Uterus (tissue), 4 donors: ENCODE measurements around the gene OR2B2. TPM values are rescaled to one million over a fixed set of nuclear protein-coding genes. Genes with fewer than 3 reads are reported as not detected.

Experiments used
- DNase-seq, 2 donors: peaks; one replicate each; pipeline ENCODE4 v3.0.0-alpha.2; 2019 to 2020
- H3K27ac ChIP-seq, 2 donors: fragments of 200-600 bp; sonication (generic); 1 replicate in 1 of 2; 2 replicates in 1 of 2; pipeline ENCODE4 v1.5.1; 2016 to 2018
- H3K27me3 ChIP-seq, 2 donors: fragments of 200-600 bp; sonication (generic); one replicate each; pipeline ENCODE4 v1.5.1; 2018 to 2019; ENCODE audit warnings: control low read depth in 1 of 2
- H3K36me3 ChIP-seq, 2 donors: fragments of 200-600 bp; sonication (generic); one replicate each; pipeline ENCODE4 v1.5.1; 2019; ENCODE audit warnings: control low read depth in 1 of 2
- H3K4me1 ChIP-seq, 2 donors: fragments of 200-600 bp; sonication (generic); one replicate each; pipeline ENCODE4 v1.5.1; 2018 to 2019; ENCODE audit warnings: control low read depth in 1 of 2
- H3K4me3 ChIP-seq, 2 donors: fragments of 200-600 bp; sonication (generic); 1 replicate in 1 of 2; 2 replicates in 1 of 2; pipeline ENCODE4 v1.5.1; 2018 to 2019; ENCODE audit warnings: mild to moderate bottlenecking in 1 of 2
- H3K9me3 ChIP-seq, 2 donors: fragments of 200-600 bp; sonication (generic); one replicate each; pipeline ENCODE4 v1.5.1; 2019; ENCODE audit warnings: control low read depth in 1 of 2
- CTCF ChIP-seq, 4 experiments: fragments of 200-600 bp in 2 of 4; fragments of 450-650 bp in 2 of 4; sonication (generic) in 2 of 4; IDR thresholded peaks; one replicate each; pipeline ENCODE4 v1.5.1; 2016 to 2019; ENCODE audit warnings: antibody characterized with exemption in 4 of 4, mild to moderate bottlenecking in 2 of 4, moderate library complexity in 1 of 4
- POLR2A ChIP-seq, 2 donors: fragments of 450-650 bp; IDR thresholded peaks; one replicate each; pipeline ENCODE4 v1.6.1; 2016; ENCODE audit warnings: antibody characterized with exemption in 2 of 2, mild to moderate bottlenecking in 1 of 2, moderate library complexity in 1 of 2
- intact Hi-C: fragments of 100-400 bp; cut with DNase I; formaldehyde crosslinking; loops from one replicate; pipeline ENCODE4 v1.15.1; 2023; ENCODE audit warnings: low total_unique reads
- total RNA-seq, 4 donors: library from RNA; depleted of rRNA in 3 of 4; stranded (reverse); fragments of >200 nt in 3 of 4; gene quantifications; one replicate each; pipeline versions ENCODE4 v1.1.0 to v1.2.4, GENCODE V29; 2014 to 2023
- donor health status: DM: yes; HTN: yes; CAD: no.

Gene OR2B2
- total RNA-seq, 4 donors from 2014 or later: not detected

- DNase-seq: no peak
- Histone ChIP-seq H3K27me3 (peaks cover 12 to 40% of the 10 kb centered on the region in 2 donors), H3K9me3 (no peaks in the 10 kb centered on the region), H3K4me1 (peaks cover 0 to 20% of the 10 kb centered on the region in 2 donors), H3K4me3 (peak overlapping the region; percentile 54 to 73), H3K27ac (no peak overlapping the region), H3K36me3 (no peaks in the 10 kb centered on the region)
- intact Hi-C loops: no loop called here
- TF ChIP-seq POLR2A (IDR thresholded peaks at IDR 0.05): no peak
- no peak for TF ChIP-seq CTCF (IDR thresholded peaks at IDR 0.05)
These were observed 45.7 kb downstream of the OR2B2 start for GRCh38 chr6:27866357-27867050.

GRCh38 chr6:27865850-27866356 lies 46.3 kb downstream of the OR2B2 start:
- intact Hi-C loops: no loop called here
- no peak for DNase-seq
- Histone ChIP-seq H3K9me3 (no peaks in the 10 kb centered on the region), H3K4me1 (peaks cover 0 to 20% of the 10 kb centered on the region in 2 donors), H3K4me3 (peak overlapping the region; percentile 54 to 73), H3K27me3 (peaks cover 9 to 34% of the 10 kb centered on the region in 2 donors), H3K27ac (no peak overlapping the region), H3K36me3 (no peaks in the 10 kb centered on the region)
- no peak for TF ChIP-seq POLR2A (IDR thresholded peaks at IDR 0.05)
- no peak for TF ChIP-seq CTCF (IDR thresholded peaks at IDR 0.05)

GRCh38 chr6:27864906-27865849 lies 47.0 kb downstream of the OR2B2 start:
- intact Hi-C loops: no loop called here
- Histone ChIP-seq H3K9me3 (no peaks in the 10 kb centered on the region), H3K4me3 (peak overlapping the region; percentile 54 to 73), H3K36me3 (no peaks in the 10 kb centered on the region), H3K27ac (peak overlapping the region; percentile 16 to 56), H3K27me3 (peaks cover 9 to 27% of the 10 kb centered on the region in 2 donors), H3K4me1 (peaks cover 0 to 20% of the 10 kb centered on the region in 2 donors)
- DNase-seq: peak; percentile 33 to 60
- no peak for TF ChIP-seq CTCF (IDR thresholded peaks at IDR 0.05)
- peak; percentile 37 to 40 for TF ChIP-seq POLR2A (IDR thresholded peaks at IDR 0.05)

GRCh38 chr6:27863962-27864905 lies 48.0 kb downstream of the OR2B2 start:
- intact Hi-C loops: no loop called here
- H3K4me3 ChIP-seq: peak overlapping the region; percentile 54 to 73
- H3K27me3 ChIP-seq: peaks cover 9 to 25% of the 10 kb centered on the region in 2 donors
- peak; percentile 19 to 24 for DNase-seq
- no peaks in the 10 kb centered on the region for H3K36me3 ChIP-seq
- peak overlapping the region; percentile 16 to 56 for H3K27ac ChIP-seq
- TF ChIP-seq CTCF (IDR thresholded peaks at IDR 0.05) (no peak), POLR2A (IDR thresholded peaks at IDR 0.05) (no peak)
- H3K4me1 ChIP-seq: peaks cover 0 to 20% of the 10 kb centered on the region in 2 donors
- H3K9me3 ChIP-seq: no peaks in the 10 kb centered on the region
